Naive B cell (primary cell): ENCODE measurements around the gene GMNN. TPM values are rescaled to one million over a fixed set of nuclear protein-coding genes. Genes with fewer than 3 reads are reported as not detected.
"Not testable (repeated sequence)": the region's sequence is repeated elsewhere in the genome, so short reads cannot be mapped to it uniquely, and the experiment has no call there.

Source experiments
- ATAC-seq, 2 donors: fragments of 150-1000 bp; cut with Tn5 transposase; 2 replicates each; pipeline ENCODE4 v1.10.0; 2021; ENCODE audit warnings: low read depth in 2 of 2, mild to moderate bottlenecking in 2 of 2, moderate library complexity in 2 of 2
- DNase-seq: peaks from one replicate; pipeline ENCODE4 v3.0.0; 2022
- H3K27ac Mint-ChIP-seq, 6 donors: one replicate each; pipeline ENCODE4 v1.8.0; 2020 to 2022; ENCODE audit warnings: mild to moderate bottlenecking in 6 of 6, mixed read lengths in 6 of 6, moderate library complexity in 5 of 6, inconsistent platforms in 2 of 6
- H3K27me3 Mint-ChIP-seq, 3 donors: one replicate each; pipeline ENCODE4 v1.8.0; 2021 to 2022; ENCODE audit warnings: mixed read lengths in 3 of 3, mild to moderate bottlenecking in 1 of 3
- H3K36me3 Mint-ChIP-seq, 2 donors: one replicate each; pipeline ENCODE4 v1.8.0; 2020 to 2022; ENCODE audit warnings: mixed read lengths in 2 of 2, inconsistent platforms in 1 of 2, mild to moderate bottlenecking in 1 of 2
- H3K4me1 Mint-ChIP-seq, 3 donors: one replicate each; pipeline ENCODE4 v1.8.0; 2020 to 2022; ENCODE audit warnings: mixed read lengths in 3 of 3, inconsistent platforms in 1 of 3, mild to moderate bottlenecking in 1 of 3, moderate library complexity in 1 of 3
- H3K4me3 Mint-ChIP-seq, 8 donors: one replicate each; pipeline ENCODE4 v1.8.0; 2020 to 2022; ENCODE audit warnings: mild to moderate bottlenecking in 8 of 8, mixed read lengths in 8 of 8, moderate library complexity in 8 of 8, inconsistent platforms in 2 of 8
- H3K9me3 Mint-ChIP-seq, 7 donors: one replicate each; pipeline ENCODE4 v1.8.0; 2020 to 2022; ENCODE audit warnings: mixed read lengths in 7 of 7, mild to moderate bottlenecking in 5 of 7, inconsistent platforms in 2 of 7, moderate library complexity in 1 of 7
- polyA plus RNA-seq, 6 donors: library from polyadenylated mRNA; unstranded; fragments of 300-500 nt; fragmentation: Illumina TruSeq; gene quantifications; one replicate each; pipeline ENCODE4 v1.2.3, GENCODE V29; 2021; ENCODE audit warnings: low read depth in 6 of 6

GMNN gene
- polyA plus RNA-seq, 6 donors from 2014 or later: 2.9 to 8.3 (median 4.2) TPM

DNA sequence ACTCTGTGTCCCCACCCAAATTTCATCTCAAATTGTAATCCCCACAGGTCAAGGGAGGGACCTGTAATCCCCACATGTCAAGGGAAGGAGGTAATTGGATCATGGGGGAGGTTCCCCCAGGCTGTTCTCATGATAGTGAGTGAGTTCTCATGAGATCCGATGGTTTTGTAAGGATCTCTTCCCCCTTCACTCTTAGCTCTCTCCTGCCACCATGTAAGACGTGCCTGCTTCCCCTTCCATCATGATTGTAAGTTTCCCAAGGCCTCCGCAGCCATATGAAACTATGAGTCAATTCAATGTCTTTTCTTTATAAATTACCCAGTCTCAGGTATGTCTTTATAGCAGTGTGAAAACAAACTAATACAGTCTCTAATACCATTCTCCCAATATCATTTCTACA lies 23.9 kb upstream of the GMNN start:
- not testable (repeated sequence) for H3K27me3 Mint-ChIP-seq, DNase-seq, H3K36me3 Mint-ChIP-seq, ATAC-seq, H3K9me3 Mint-ChIP-seq, H3K4me3 Mint-ChIP-seq
- H3K4me1 Mint-ChIP-seq: peaks cover 7 to 14% (median 9%) of the 10 kb centered on the region in 3 donors
- H3K27ac Mint-ChIP-seq: peak overlapping the region in 1 of 6 donors; percentile 2

DNA sequence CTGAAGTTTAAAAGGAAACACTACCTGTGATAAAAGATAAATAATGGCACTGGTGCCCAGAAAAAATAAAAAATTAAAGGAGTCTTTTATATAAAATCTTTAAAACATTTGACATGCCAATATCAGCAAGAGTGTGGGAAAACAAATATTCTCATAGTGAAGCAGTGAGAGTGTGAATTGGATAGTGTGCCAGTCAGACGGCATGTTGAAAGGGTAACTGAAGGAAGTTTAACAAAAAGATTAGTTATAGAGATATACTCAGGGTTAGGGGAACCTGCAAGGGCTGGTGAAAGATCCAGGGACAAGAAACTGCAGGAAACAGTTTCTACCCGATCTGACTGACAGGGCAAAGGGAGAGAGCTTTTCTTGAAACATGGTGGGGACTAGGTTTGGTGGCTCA lies 22.2 kb upstream of the GMNN start:
- peaks cover 7 to 12% (median 9%) of the 10 kb centered on the region in 3 donors for H3K4me1 Mint-ChIP-seq
- H3K4me3 Mint-ChIP-seq: no peak overlapping the region
- ATAC-seq: no peak
- H3K36me3 Mint-ChIP-seq: no peaks in the 10 kb centered on the region
- H3K9me3 Mint-ChIP-seq: peaks cover 0 to 2% (median 0%) of the 10 kb centered on the region in 7 donors
- no peak overlapping the region for H3K27ac Mint-ChIP-seq
- no peak for DNase-seq
- H3K27me3 Mint-ChIP-seq: no peaks in the 10 kb centered on the region

GRCh38 chr6:24752917-24753492 lies 21.7 kb upstream of the GMNN start:
- Mint-ChIP-seq H3K27me3 (no peaks in the 10 kb centered on the region), H3K36me3 (no peaks in the 10 kb centered on the region), H3K4me1 (peaks cover 7 to 12% (median 9%) of the 10 kb centered on the region in 3 donors), H3K9me3 (peaks cover 0 to 2% (median 0%) of the 10 kb centered on the region in 7 donors), H3K4me3 (no peak overlapping the region), H3K27ac (no peak overlapping the region)
- ATAC-seq (no peak), DNase-seq (no peak)

DNA sequence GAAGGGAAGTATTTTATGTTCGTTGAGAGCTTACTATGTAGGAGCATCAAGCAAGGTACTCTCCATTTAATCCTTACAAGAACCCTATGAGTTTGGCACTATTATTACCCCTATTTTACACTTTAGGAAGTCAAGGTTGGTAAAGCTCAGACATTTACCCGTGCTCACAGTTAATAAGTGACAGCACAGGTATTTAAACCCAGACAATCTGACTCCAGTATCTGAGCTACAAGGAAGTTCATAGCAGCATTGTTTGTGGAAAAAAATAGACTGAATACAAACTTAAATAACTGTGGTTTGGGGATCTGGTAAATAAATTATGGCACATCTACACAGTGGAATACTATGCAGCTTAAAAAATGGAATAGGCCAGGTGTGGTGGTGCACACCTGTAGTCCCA lies 21.2 kb upstream of the GMNN start:
- Mint-ChIP-seq H3K4me3 (no peak overlapping the region), H3K36me3 (no peaks in the 10 kb centered on the region), H3K27me3 (no peaks in the 10 kb centered on the region), H3K27ac (no peak overlapping the region), H3K4me1 (peaks cover 7 to 12% (median 9%) of the 10 kb centered on the region in 3 donors), H3K9me3 (peaks cover 0 to 2% (median 0%) of the 10 kb centered on the region in 7 donors)
- DNase-seq (no peak), ATAC-seq (no peak)

DNA sequence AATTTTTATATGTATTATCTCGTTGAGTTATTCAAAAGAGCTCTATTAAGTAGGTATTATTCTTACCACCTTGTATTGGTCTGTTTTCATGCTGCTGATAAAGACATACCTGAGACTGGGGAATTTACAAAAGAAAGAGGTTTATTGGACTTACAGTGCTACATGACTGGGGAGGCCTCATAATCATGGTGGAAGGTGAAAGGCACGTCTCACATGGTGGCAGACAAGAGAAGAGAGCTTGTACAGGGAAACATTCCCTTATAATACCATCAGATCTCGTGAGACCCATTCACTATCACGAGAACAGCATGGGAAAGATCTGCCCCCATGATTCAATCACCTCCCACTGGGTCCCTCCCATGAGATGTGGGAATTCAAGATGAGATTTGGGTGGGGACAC lies 20.4 kb upstream of the GMNN start:
- H3K36me3 Mint-ChIP-seq: not testable (repeated sequence)

DNA sequence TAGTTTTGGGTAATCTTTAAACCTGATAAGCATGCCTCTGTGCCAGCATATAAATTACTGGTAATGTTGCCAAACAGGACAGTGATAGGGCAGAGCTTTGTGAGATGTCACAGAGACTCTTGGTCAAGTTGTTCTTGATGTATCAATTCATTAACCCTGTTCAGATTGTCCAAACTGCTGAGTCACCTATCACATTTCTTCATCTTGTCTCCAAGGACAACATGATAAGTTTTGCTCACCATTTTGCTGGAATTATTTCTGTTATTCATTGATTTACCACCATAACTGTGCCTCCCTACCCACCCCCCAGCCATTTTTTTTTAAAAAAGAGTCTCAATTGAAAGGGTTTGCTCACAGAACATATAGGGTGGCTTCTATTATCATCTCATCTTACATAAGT lies 19.5 kb upstream of the GMNN start:
- ATAC-seq: no peak
- Mint-ChIP-seq H3K36me3 (no peaks in the 10 kb centered on the region), H3K27me3 (no peaks in the 10 kb centered on the region), H3K27ac (no peak overlapping the region), H3K4me1 (no peaks in the 10 kb centered on the region), H3K4me3 (no peak overlapping the region), H3K9me3 (peaks cover 0 to 2% (median 0%) of the 10 kb centered on the region in 7 donors)
- DNase-seq: no peak

More for the DNA sequence above, 20.4 kb upstream of the GMNN start:
- H3K4me3 Mint-ChIP-seq, ATAC-seq, H3K27ac Mint-ChIP-seq, DNase-seq, H3K27me3 Mint-ChIP-seq, H3K9me3 Mint-ChIP-seq, H3K4me1 Mint-ChIP-seq: not testable (repeated sequence)

- H3K4me1 Mint-ChIP-seq: peaks cover 3 to 9% (median 7%) of the 10 kb centered on the region in 3 donors
- H3K36me3 Mint-ChIP-seq: no peaks in the 10 kb centered on the region
Observed at GRCh38 chr6:24757611-24758010, 17.1 kb upstream of the GMNN start.

DNA sequence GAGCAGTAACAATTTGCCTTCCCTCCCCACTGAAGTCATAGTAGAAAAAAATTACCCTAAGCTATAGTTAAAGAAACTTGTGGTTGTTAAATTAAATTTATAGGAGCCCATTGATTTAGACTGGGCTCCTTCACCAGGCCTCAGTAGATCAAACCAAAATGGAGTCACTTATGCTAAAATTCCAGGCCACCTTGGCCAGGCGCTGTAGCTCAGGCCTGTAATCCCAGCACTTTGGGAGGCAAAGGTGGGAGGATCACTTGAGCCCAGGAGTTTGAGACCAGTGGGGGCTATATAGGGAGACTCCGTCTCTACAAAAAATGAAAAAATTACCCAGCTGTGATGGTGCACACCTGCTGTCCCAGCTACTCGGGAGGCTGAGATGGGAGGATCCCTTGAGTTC lies 15.0 kb upstream of the GMNN start:
- ATAC-seq (no peak), DNase-seq (no peak)
- Mint-ChIP-seq H3K4me1 (peaks cover 3 to 9% (median 7%) of the 10 kb centered on the region in 3 donors), H3K4me3 (no peak overlapping the region), H3K36me3 (no peaks in the 10 kb centered on the region), H3K27me3 (no peaks in the 10 kb centered on the region), H3K27ac (no peak overlapping the region), H3K9me3 (peaks cover 0 to 4% (median 0%) of the 10 kb centered on the region in 7 donors)

More at GRCh38 chr6:24757611-24758010, 17.1 kb upstream of the GMNN start:
- Mint-ChIP-seq H3K4me3 (no peak overlapping the region), H3K27ac (no peak overlapping the region), H3K27me3 (no peaks in the 10 kb centered on the region), H3K9me3 (peaks cover 0 to 4% (median 0%) of the 10 kb centered on the region in 7 donors)
- DNase-seq (no peak), ATAC-seq (no peak)

GRCh38 chr6:24760210-24760609 lies 14.5 kb upstream of the GMNN start:
- no peak for DNase-seq
- no peak overlapping the region for H3K27ac Mint-ChIP-seq
- H3K4me1 Mint-ChIP-seq: peaks cover 3 to 9% (median 7%) of the 10 kb centered on the region in 3 donors
- no peaks in the 10 kb centered on the region for H3K36me3 Mint-ChIP-seq
- ATAC-seq: no peak
- no peak overlapping the region for H3K4me3 Mint-ChIP-seq
- H3K27me3 Mint-ChIP-seq: no peaks in the 10 kb centered on the region
- H3K9me3 Mint-ChIP-seq: peaks cover 0 to 4% (median 0%) of the 10 kb centered on the region in 7 donors

GRCh38 chr6:24761193-24761835 lies 13.4 kb upstream of the GMNN start:
- Mint-ChIP-seq H3K36me3 (no peaks in the 10 kb centered on the region), H3K27ac (peak overlapping the region in 2 of 6 donors; percentile 48 to 49), H3K27me3 (no peaks in the 10 kb centered on the region), H3K4me1 (peaks cover 3 to 9% (median 7%) of the 10 kb centered on the region in 3 donors), H3K4me3 (no peak overlapping the region), H3K9me3 (peaks cover 0 to 4% (median 0%) of the 10 kb centered on the region in 7 donors)
- ATAC-seq: no peak
- DNase-seq: no peak

- Mint-ChIP-seq H3K4me3 (no peak overlapping the region), H3K27ac (peak overlapping the region in 1 of 6 donors; percentile 48)
- no peak for ATAC-seq
Observed at GRCh38 chr6:24761851-24762250, 12.9 kb upstream of the GMNN start.

GRCh38 chr6:24763578-24763977 lies 11.2 kb upstream of the GMNN start:
- H3K27me3 Mint-ChIP-seq: no peaks in the 10 kb centered on the region
- DNase-seq (no peak), ATAC-seq (no peak)
- H3K4me3 Mint-ChIP-seq: no peak overlapping the region
- H3K4me1 Mint-ChIP-seq: peaks cover 3 to 9% (median 7%) of the 10 kb centered on the region in 3 donors
- H3K36me3 Mint-ChIP-seq: no peaks in the 10 kb centered on the region
- peaks cover 0 to 4% (median 0%) of the 10 kb centered on the region in 7 donors for H3K9me3 Mint-ChIP-seq
- H3K27ac Mint-ChIP-seq: peak overlapping the region in 1 of 6 donors; percentile 30

More at GRCh38 chr6:24761851-24762250, 12.9 kb upstream of the GMNN start:
- no peaks in the 10 kb centered on the region for H3K36me3 Mint-ChIP-seq
- no peaks in the 10 kb centered on the region for H3K27me3 Mint-ChIP-seq
- H3K4me1 Mint-ChIP-seq: peaks cover 3 to 9% (median 7%) of the 10 kb centered on the region in 3 donors
- DNase-seq: no peak
- H3K9me3 Mint-ChIP-seq: peaks cover 0 to 4% (median 0%) of the 10 kb centered on the region in 7 donors

DNA sequence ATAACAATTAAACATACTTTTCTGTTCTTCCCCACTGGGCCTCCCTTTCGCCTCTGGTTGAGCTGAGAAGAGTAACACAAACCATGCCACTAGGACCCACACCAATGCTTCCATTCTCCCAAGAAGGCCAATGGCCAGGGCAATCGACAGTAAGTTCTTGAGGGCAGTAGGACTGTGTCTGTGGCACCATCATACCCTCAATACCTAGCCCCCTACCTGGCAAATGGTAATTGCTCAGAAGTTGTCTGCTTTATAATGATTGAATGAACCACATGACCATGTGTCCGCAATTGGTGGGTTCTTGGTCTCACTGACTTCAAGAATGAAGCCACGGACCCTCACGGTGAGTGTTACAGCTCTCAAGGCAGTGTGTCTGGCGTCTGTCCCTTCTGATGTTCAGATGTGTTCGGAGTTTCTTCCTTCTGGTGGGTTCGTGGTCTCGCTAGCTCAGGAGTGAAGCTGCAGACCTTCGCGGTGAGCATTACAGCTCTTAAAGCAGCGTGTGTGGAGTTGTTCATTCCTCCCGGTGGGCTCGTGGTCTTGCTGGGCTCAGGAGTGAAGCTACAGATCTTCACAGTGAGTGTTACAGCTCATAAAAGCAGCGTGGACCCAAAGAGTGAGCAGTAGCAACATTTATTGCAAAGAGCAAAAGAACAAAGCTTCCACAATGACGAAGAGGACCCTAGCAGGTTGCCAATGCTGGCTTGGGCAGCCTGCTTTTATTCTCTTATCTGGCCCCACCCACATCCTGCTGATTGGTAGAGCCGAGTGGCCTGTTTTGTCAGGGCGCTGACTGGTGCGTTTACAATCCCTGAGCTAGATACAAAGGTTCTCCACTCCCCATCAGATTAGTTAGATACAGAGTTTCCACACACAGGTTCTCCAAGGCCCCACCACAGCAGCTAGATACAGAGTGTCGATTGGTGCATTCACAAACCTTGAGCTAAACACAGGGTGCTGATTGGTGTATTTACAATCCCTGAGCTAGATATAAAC lies 9.6 kb upstream of the GMNN start:
- H3K36me3 Mint-ChIP-seq, H3K4me1 Mint-ChIP-seq, ATAC-seq, H3K27me3 Mint-ChIP-seq, H3K9me3 Mint-ChIP-seq, DNase-seq, H3K4me3 Mint-ChIP-seq: not testable (repeated sequence)
- H3K27ac Mint-ChIP-seq: peak overlapping the region in 1 of 6 donors; percentile 16
